GM21528 (cell line): Measurements from ENCODE around the gene MYZAP.

ENCODE experiments used
- ATAC-seq: cut with Tn5 transposase; IDR thresholded peaks from one replicate; pipeline ENCODE4 v1.9.1; 2021; ENCODE audit warnings: mild to moderate bottlenecking, moderate library complexity; ENCODE audit not compliant: unreplicated experiment, low FRiP score

Gene MYZAP

GRCh38 chr15:57732526-57733331 is 141.0 kb downstream of the MYZAP start:
- no peak for ATAC-seq

DNA sequence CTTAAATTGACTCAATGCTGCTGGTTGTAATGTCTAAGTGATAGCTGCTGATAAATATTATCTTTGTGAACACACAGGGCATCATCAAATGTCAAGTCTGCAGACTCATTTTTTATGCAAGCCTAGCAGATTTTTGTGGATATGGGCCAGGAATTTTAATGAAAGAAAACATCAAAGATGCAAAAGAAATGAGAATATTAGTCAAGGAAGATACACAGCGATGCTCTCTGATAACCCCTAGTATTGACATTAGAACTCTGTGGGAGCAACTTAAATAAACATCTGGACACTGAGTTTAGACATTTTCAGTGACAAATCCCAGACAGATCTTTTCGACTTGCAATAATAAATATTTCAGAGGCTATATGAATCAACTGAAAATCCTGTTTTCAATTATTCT is 143.2 kb downstream of the MYZAP start:
- ATAC-seq: no peak
